ENCODE measurements around the gene CHIT1. TPM values are rescaled to one million over a fixed set of nuclear protein-coding genes. Genes with fewer than 3 reads are reported as not detected.

Gene CHIT1
- total RNA-seq, 4 donors from 2014 or later = 0.07 to 0.77 TPM; not detected in 2

DNA sequence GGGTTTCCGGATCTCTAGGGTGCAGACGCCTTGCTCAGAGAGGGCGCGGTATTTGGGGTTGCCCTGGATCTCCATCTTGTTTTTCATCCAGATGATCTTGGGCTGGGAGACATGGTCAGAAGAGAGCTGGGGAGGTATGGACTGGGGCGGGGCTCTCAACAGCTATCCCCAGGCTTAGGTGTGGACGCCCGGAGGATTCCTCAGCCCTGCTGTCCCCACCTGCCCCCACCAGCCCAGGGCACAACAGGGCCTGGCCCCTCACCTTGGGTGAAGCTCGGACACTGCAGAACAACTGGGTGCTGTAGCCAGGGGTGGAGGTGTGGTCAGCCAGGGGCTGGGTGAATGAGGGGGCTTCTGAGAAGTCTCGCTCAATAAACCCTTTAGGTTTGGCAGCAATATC lies 60.5 kb downstream of the CHIT1 start:
- no peak overlapping the region for H3K27ac ChIP-seq
- intact Hi-C loops (cut with DNase I; ENCODE audit: low total_unique reads) = no loop called here
- H3K36me3 ChIP-seq = no peaks in the 10 kb centered on the region
- no peaks in the 10 kb centered on the region for H3K4me1 ChIP-seq
- no peak overlapping the region for H3K4me3 ChIP-seq
- no peaks in the 10 kb centered on the region for H3K9me3 ChIP-seq
- TF ChIP-seq, protein P1, sequence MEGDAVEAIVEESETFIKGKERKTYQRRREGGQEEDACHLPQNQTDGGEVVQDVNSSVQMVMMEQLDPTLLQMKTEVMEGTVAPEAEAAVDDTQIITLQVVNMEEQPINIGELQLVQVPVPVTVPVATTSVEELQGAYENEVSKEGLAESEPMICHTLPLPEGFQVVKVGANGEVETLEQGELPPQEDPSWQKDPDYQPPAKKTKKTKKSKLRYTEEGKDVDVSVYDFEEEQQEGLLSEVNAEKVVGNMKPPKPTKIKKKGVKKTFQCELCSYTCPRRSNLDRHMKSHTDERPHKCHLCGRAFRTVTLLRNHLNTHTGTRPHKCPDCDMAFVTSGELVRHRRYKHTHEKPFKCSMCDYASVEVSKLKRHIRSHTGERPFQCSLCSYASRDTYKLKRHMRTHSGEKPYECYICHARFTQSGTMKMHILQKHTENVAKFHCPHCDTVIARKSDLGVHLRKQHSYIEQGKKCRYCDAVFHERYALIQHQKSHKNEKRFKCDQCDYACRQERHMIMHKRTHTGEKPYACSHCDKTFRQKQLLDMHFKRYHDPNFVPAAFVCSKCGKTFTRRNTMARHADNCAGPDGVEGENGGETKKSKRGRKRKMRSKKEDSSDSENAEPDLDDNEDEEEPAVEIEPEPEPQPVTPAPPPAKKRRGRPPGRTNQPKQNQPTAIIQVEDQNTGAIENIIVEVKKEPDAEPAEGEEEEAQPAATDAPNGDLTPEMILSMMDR (IDR thresholded peaks at IDR 0.05) = no peak
- TF ChIP-seq POLR2A (IDR thresholded peaks at IDR 0.05) = no peak
- H3K27me3 ChIP-seq = no peaks in the 10 kb centered on the region
- DNase-seq = no peak

DNA sequence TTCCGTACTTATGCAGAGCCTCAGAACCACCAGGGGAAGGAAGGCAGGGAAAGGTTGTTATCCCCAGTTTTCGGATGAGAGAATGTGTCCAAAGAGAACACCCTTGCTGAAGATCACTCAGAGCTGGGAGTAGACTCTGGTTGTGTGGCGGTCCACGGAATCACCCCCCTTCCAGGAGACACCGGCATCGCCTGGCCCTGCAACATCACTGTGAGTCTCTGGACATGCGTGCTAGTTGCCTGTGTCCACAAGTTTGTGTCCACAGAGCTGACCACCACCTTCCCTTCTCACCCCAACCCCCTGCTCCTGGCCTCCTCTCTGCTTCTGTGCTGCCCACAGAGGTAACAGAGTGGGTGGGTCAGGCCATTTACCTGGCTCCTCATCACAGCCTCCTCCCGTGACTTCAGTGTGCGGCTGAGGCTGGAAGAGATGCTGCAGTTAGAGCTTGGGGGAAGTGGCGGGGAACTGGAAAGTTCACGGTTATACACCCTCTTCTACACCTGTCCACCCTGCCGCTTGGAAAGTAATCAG lies 61.2 kb downstream of the CHIT1 start:
- DNase-seq = no peak
- Histone ChIP-seq H3K4me1 (no peaks in the 10 kb centered on the region), H3K36me3 (no peaks in the 10 kb centered on the region), H3K4me3 (no peak overlapping the region), H3K9me3 (no peaks in the 10 kb centered on the region), H3K27ac (no peak overlapping the region), H3K27me3 (no peaks in the 10 kb centered on the region)
- intact Hi-C loops (cut with DNase I; ENCODE audit: low total_unique reads) = no loop called here
- TF ChIP-seq POLR2A (IDR thresholded peaks at IDR 0.05) = no peak
- TF ChIP-seq, protein P1 (IDR thresholded peaks at IDR 0.05) = no peak

DNA sequence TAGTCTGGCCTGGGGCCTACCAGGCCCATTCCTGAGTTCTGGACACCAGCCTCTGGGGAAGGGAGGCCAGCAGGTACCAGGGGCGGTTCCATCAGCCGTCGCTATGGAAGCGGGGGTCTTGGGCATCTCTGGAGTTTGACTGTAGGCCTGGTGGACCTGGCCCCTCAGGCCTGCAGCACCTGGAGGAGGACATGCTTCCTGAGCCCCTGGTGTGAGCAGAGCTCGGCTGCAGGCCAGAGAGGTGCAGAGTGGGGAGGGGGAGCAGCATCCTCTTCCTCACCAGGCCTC lies 61.6 kb downstream of the CHIT1 start:
- intact Hi-C loops (cut with DNase I; ENCODE audit: low total_unique reads) = no loop called here
- no peak for DNase-seq

DNA sequence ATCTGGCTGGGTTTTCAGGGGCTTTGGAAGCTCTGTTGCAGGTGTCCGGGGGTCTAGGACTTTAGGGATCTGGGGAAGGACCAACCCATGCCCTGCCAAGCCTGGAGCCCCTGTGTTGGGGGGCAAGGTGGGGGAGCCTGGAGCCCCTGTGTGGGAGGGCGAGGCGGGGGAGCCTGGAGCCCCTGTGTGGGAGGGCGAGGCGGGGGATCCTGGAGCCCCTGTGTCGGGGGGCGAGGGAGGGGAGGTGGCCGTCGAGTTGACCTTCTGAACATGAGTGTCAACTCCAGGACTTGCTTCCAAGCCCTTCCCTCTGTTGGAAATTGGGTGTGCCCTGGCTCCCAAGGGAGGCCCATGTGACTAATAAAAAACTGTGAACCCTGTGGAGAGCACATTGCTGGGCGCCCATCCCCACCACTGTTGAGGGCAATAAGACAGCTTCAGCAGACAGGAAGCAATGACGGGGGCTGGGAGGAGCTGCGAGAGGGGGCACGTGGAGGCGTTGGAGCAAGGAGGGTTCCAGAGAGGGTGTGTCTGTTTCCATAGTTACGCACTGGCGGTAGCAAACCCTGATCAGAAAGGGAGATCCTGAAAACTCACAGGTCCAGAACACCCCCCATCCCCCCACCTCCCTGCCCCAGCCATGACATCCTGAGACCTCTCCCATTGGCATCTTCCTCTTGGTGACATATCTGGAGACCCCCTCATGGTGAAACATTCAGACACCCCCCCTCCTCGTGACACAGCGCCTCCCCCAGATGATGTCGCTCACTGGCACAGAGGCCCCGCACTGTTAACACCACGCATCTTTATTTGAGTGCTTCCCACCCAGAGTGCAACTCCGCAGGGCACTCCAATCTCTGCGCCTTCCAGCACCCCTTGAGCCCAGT lies 62.2 kb downstream of the CHIT1 start:
- DNase-seq = no peak
- Histone ChIP-seq H3K36me3 (no peaks in the 10 kb centered on the region), H3K27ac (no peak overlapping the region), H3K9me3 (no peaks in the 10 kb centered on the region), H3K27me3 (no peaks in the 10 kb centered on the region), H3K4me3 (no peak overlapping the region), H3K4me1 (no peaks in the 10 kb centered on the region)
- TF ChIP-seq POLR2A (IDR thresholded peaks at IDR 0.05) = no peak
- TF ChIP-seq, protein P1 (IDR thresholded peaks at IDR 0.05) = no peak
- intact Hi-C loops (cut with DNase I; ENCODE audit: low total_unique reads) = no loop called here

More for the DNA sequence above, 61.6 kb downstream of the CHIT1 start:
- H3K36me3 ChIP-seq = no peaks in the 10 kb centered on the region
- no peaks in the 10 kb centered on the region for H3K27me3 ChIP-seq
- no peaks in the 10 kb centered on the region for H3K4me1 ChIP-seq
- no peak overlapping the region for H3K4me3 ChIP-seq
- TF ChIP-seq, protein P1 (IDR thresholded peaks at IDR 0.05) = no peak
- TF ChIP-seq POLR2A (IDR thresholded peaks at IDR 0.05) = no peak
- no peak overlapping the region for H3K27ac ChIP-seq
- no peaks in the 10 kb centered on the region for H3K9me3 ChIP-seq

DNA sequence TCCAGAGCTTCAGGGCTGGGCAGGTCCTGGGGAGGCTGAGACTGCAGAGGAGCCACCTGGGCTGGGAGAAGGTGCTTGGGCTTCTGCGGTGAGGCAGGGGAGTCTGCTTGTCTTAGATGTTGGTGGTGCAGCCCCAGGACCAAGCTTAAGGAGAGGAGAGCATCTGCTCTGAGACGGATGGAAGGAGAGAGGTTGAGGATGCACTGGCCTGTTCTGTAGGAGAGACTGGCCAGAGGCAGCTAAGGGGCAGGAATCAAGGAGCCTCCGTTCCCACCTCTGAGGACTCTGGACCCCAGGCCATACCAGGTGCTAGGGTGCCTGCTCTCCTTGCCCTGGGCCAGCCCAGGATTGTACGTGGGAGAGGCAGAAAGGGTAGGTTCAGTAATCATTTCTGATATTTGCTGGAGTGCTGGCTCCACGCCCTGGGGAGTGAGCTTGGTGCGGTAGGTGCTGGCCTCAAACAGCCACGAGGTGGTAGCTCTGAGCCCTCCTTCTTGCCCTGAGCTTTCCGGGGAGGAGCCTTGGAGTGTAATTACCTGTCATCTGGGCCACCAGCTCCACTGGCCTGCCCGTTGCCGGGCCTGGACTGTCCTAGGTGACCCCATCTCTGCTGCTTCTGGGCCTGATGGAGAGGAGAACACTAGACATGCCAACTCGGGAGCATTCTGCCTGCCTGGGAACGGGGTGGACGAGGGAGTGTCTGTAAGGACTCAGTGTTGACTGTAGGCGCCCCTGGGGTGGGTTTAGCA lies 63.1 kb downstream of the CHIT1 start:
- H3K27ac ChIP-seq = no peak overlapping the region
- no peaks in the 10 kb centered on the region for H3K9me3 ChIP-seq
- intact Hi-C loops (cut with DNase I; ENCODE audit: low total_unique reads) = no loop called here
- no peaks in the 10 kb centered on the region for H3K27me3 ChIP-seq
- H3K4me1 ChIP-seq = no peaks in the 10 kb centered on the region
- no peak overlapping the region for H3K4me3 ChIP-seq
- no peak for TF ChIP-seq POLR2A (IDR thresholded peaks at IDR 0.05)
- TF ChIP-seq, protein P1 (IDR thresholded peaks at IDR 0.05) = peak in 1 of 4 experiments; percentile 14
- DNase-seq = no peak
- no peaks in the 10 kb centered on the region for H3K36me3 ChIP-seq

All from uterus (tissue), 4 donors.